ENCODE measurements around the gene FAM43A. TPM values are rescaled to one million over a fixed set of nuclear protein-coding genes. Genes with fewer than 3 reads are reported as not detected.

The FAM43A gene
- total RNA-seq, 1 donor from 2014 or later: 27.2 TPM

- Mint-ChIP-seq H3K36me3 (ENCODE audit: low read depth) (peaks cover 53% of the 10 kb centered on the region), H3K27me3 (no peaks in the 10 kb centered on the region), H3K4me3 (no peak overlapping the region), H3K9me3 (no peaks in the 10 kb centered on the region), H3K27ac (no peak overlapping the region), H3K4me1 (peaks cover 25% of the 10 kb centered on the region)
- DNase-seq: no peak
- ChIA-PET CTCF (no interaction called here), POLR2A (no interaction called here)
- ATAC-seq (ENCODE audit: low read depth): peak; percentile 64
- intact Hi-C loops (cut with micrococcal nuclease): no loop called here
- no peak for TF ChIP-seq CTCF (IDR thresholded peaks at IDR 0.05)
Measured at GRCh38 chr3:194640829-194641228, 44.9 kb upstream of the FAM43A start.

GRCh38 chr3:194642769-194643168 is 42.9 kb upstream of the FAM43A start:
- Mint-ChIP-seq H3K4me3 (no peak overlapping the region), H3K9me3 (no peaks in the 10 kb centered on the region), H3K4me1 (peaks cover 22% of the 10 kb centered on the region), H3K27me3 (no peaks in the 10 kb centered on the region), H3K36me3 (ENCODE audit: low read depth) (peaks cover 66% of the 10 kb centered on the region), H3K27ac (no peak overlapping the region)
- ChIA-PET CTCF (interaction anchor here (1.0 to 2.0 kb wide), 2 partner anchors 10 to 48 kb away, joined by 3 to 8 read pairs; partner anchors contain the start of gene TMEM44), POLR2A (no interaction called here)
- intact Hi-C loops (cut with micrococcal nuclease): no loop called here
- no peak for TF ChIP-seq CTCF (IDR thresholded peaks at IDR 0.05)
- no peak for ATAC-seq (ENCODE audit: low read depth)
- DNase-seq: no peak

GRCh38 chr3:194647747-194648146 is 37.9 kb upstream of the FAM43A start:
- peaks cover 83% of the 10 kb centered on the region for H3K36me3 Mint-ChIP-seq (ENCODE audit: low read depth)
- no peak for TF ChIP-seq CTCF (IDR thresholded peaks at IDR 0.05)
- ATAC-seq (ENCODE audit: low read depth): no peak
- intact Hi-C loops (cut with micrococcal nuclease): no loop called here
- DNase-seq: no peak
- ChIA-PET CTCF (interaction anchor here (1.3 kb wide), 1 partner anchor 24 kb away, joined by 3 read pairs; no protein-coding TSS in a partner anchor), POLR2A (interaction anchor here (0.7 kb wide), 1 partner anchor 261 kb away, joined by 4 read pairs; no protein-coding TSS in a partner anchor)
- no peak overlapping the region for H3K4me3 Mint-ChIP-seq
- H3K27ac Mint-ChIP-seq: no peak overlapping the region
- H3K4me1 Mint-ChIP-seq: peaks cover 17% of the 10 kb centered on the region
- H3K27me3 Mint-ChIP-seq: no peaks in the 10 kb centered on the region
- no peaks in the 10 kb centered on the region for H3K9me3 Mint-ChIP-seq

GRCh38 chr3:194654443-194654842 is 31.2 kb upstream of the FAM43A start:
- Mint-ChIP-seq H3K4me3 (no peak overlapping the region), H3K9me3 (no peaks in the 10 kb centered on the region), H3K36me3 (ENCODE audit: low read depth) (peaks cover 82% of the 10 kb centered on the region), H3K27ac (peak overlapping the region; percentile 42), H3K27me3 (no peaks in the 10 kb centered on the region), H3K4me1 (peaks cover 8% of the 10 kb centered on the region)
- intact Hi-C loops (cut with micrococcal nuclease): no loop called here
- DNase-seq (no peak), ATAC-seq (ENCODE audit: low read depth) (no peak)
- ChIA-PET POLR2A (no interaction called here), CTCF (no interaction called here)
- TF ChIP-seq CTCF (IDR thresholded peaks at IDR 0.05): no peak

- intact Hi-C loops (cut with micrococcal nuclease): no loop called here
- DNase-seq: no peak
- ATAC-seq (ENCODE audit: low read depth): no peak
- Mint-ChIP-seq H3K36me3 (ENCODE audit: low read depth) (peaks cover 81% of the 10 kb centered on the region), H3K4me1 (peaks cover 8% of the 10 kb centered on the region), H3K27me3 (no peaks in the 10 kb centered on the region), H3K27ac (no peak overlapping the region), H3K4me3 (no peak overlapping the region), H3K9me3 (no peaks in the 10 kb centered on the region)
- no peak for TF ChIP-seq CTCF (IDR thresholded peaks at IDR 0.05)
- CTCF ChIA-PET: interaction anchor here (1.8 kb wide), 1 partner anchor 14 kb away, joined by 7 read pairs; the partner anchor contains the start of gene LSG1
- POLR2A ChIA-PET: interaction anchor here (0.6 to 0.7 kb wide), 2 partner anchors 112 to 655 kb away, joined by 3 to 4 read pairs; no protein-coding TSS in a partner anchor
Measured at GRCh38 chr3:194657439-194657838, 28.2 kb upstream of the FAM43A start.
